HCT116 (cell line): ENCODE measurements around the gene STK4.

Source experiments
- CTCF ChIP-seq, 3 experiments: fragments of 200-600 bp in 1 of 3; sonication (generic) in 1 of 3; IDR thresholded peaks in 2 of 3; conservative IDR thresholded peaks in 1 of 3; 2 replicates each; pipeline ENCODE4 v1.5.1; 2012 to 2017; ENCODE audit warnings: low read depth in 2 of 3, low read length in 2 of 3, antibody characterized with exemption in 1 of 3, borderline replicate concordance in 1 of 3, control low read depth in 1 of 3, mild to moderate bottlenecking in 1 of 3, mixed read lengths in 1 of 3, mixed run types in 1 of 3, moderate library complexity in 1 of 3; ENCODE audit not compliant: insufficient read depth in 1 of 3
- EZH2 ChIP-seq: fragments of 200-600 bp; sonication (generic); IDR thresholded peaks from 2 replicates; pipeline ENCODE4 v1.6.1; 2017; ENCODE audit warnings: antibody characterized with exemption, mixed run types
- FOSL1 ChIP-seq: IDR thresholded peaks from 2 replicates; pipeline ENCODE4 v1.6.1; 2012; ENCODE audit warnings: low read depth
- MAX ChIP-seq: IDR thresholded peaks from 2 replicates; pipeline ENCODE4 v1.6.1; 2012
- POLR2A ChIP-seq: IDR thresholded peaks from 2 replicates; pipeline ENCODE4 v1.7.0; 2011; ENCODE audit warnings: borderline replicate concordance; ENCODE audit not compliant: insufficient read depth, insufficient read length; ENCODE audit errors: extremely low read depth
- POLR2AphosphoS5 ChIP-seq: IDR thresholded peaks from 2 replicates; pipeline ENCODE4 v1.6.1; 2011; ENCODE audit warnings: mild to moderate bottlenecking, low read depth, low read length, moderate library complexity
- RAD21 ChIP-seq: IDR thresholded peaks from 2 replicates; pipeline ENCODE4 v1.6.1; 2012; ENCODE audit warnings: low read depth, mild to moderate bottlenecking
- SIN3A ChIP-seq: IDR thresholded peaks from 2 replicates; pipeline ENCODE4 v1.6.1; 2012; ENCODE audit warnings: low read depth
- TCF7L2 ChIP-seq: IDR thresholded peaks from 2 replicates; pipeline ENCODE4 v1.7.0; 2011; ENCODE audit warnings: borderline replicate concordance, inconsistent platforms; ENCODE audit not compliant: insufficient read depth, insufficient read length; ENCODE audit errors: extremely low read depth
- YY1 ChIP-seq: IDR thresholded peaks from 2 replicates; pipeline ENCODE4 v1.6.1; 2011; ENCODE audit warnings: low read length, low read depth, moderate library complexity, mild to moderate bottlenecking; ENCODE audit not compliant: insufficient replicate concordance; ENCODE audit errors: extremely low read depth

GRCh38 chr20:44924541-44924940 is 41.8 kb upstream of the STK4 start:
- no peak for TF ChIP-seq POLR2A
- no peak for TF ChIP-seq CTCF (IDR thresholded peaks at IDR 0.05 in 2 of 3, conservative IDR thresholded peaks at IDR 0.05 in 1 of 3; ENCODE audit: borderline replicate concordance in 1 of 3, insufficient read depth in 1 of 3, low read depth in 2 of 3, low read length in 2 of 3)
- no peak for TF ChIP-seq MAX
- TF ChIP-seq EZH2, result no peak
- TF ChIP-seq SIN3A, result no peak
- TF ChIP-seq POLR2AphosphoS5, result no peak
- no peak for TF ChIP-seq TCF7L2
- TF ChIP-seq RAD21, result no peak
- TF ChIP-seq YY1, result no peak
- TF ChIP-seq FOSL1, result no peak
